IPS-15b (cell line): ENCODE data around the gene GPR142.

Experiments
- H3K27me3 ChIP-seq: one replicate; pipeline ENCODE4 v1.6.1; 2013; ENCODE audit warnings: low read length; ENCODE audit not compliant: control insufficient read depth, insufficient read depth
- H3K36me3 ChIP-seq: one replicate; pipeline ENCODE4 v1.6.1; 2013; ENCODE audit warnings: low read length; ENCODE audit not compliant: control insufficient read depth, insufficient read depth
- H3K4me1 ChIP-seq: one replicate; pipeline ENCODE4 v1.6.1; 2013; ENCODE audit warnings: mild to moderate bottlenecking, low read length; ENCODE audit not compliant: control insufficient read depth, insufficient read depth
- H3K4me3 ChIP-seq: one replicate; pipeline ENCODE4 v1.5.1; 2013; ENCODE audit warnings: low read depth, low read length
- H3K9ac ChIP-seq: one replicate; pipeline ENCODE4 v1.6.1; 2013; ENCODE audit warnings: low read depth, mild to moderate bottlenecking, low read length
- H3K9me3 ChIP-seq: one replicate; pipeline ENCODE4 v1.6.1; 2013; ENCODE audit warnings: mild to moderate bottlenecking, low read length; ENCODE audit not compliant: control insufficient read depth, insufficient read depth

The GPR142 gene

GRCh38 chr17:74367206-74367605 lies at the start of gene GPR142:
TSS of gene GPR142 (plus strand) at chr17:74367506. CDS start at chr17:74369541, 2,035 bp downstream.
- Histone ChIP-seq H3K36me3 (no peaks in the 10 kb centered on the region), H3K4me1 (peaks cover 3% of the 10 kb centered on the region), H3K4me3 (no peak within 1 kb of the TSS), H3K9me3 (no peaks in the 10 kb centered on the region), H3K9ac (no peak within 1 kb of the TSS), H3K27me3 (no peaks in the 10 kb centered on the region)

GRCh38 chr17:74318391-74318790 lies 48.9 kb upstream of the GPR142 start:
- H3K4me1 ChIP-seq, result no peaks in the 10 kb centered on the region
- H3K36me3 ChIP-seq, result no peaks in the 10 kb centered on the region
- no peak overlapping the region for H3K9ac ChIP-seq
- H3K27me3 ChIP-seq, result no peaks in the 10 kb centered on the region
- H3K4me3 ChIP-seq, result no peak overlapping the region
- no peaks in the 10 kb centered on the region for H3K9me3 ChIP-seq

GRCh38 chr17:74324521-74324920 lies 42.8 kb upstream of the GPR142 start:
- H3K9me3 ChIP-seq, result no peaks in the 10 kb centered on the region
- no peak overlapping the region for H3K9ac ChIP-seq
- H3K4me3 ChIP-seq, result no peak overlapping the region

DNA sequence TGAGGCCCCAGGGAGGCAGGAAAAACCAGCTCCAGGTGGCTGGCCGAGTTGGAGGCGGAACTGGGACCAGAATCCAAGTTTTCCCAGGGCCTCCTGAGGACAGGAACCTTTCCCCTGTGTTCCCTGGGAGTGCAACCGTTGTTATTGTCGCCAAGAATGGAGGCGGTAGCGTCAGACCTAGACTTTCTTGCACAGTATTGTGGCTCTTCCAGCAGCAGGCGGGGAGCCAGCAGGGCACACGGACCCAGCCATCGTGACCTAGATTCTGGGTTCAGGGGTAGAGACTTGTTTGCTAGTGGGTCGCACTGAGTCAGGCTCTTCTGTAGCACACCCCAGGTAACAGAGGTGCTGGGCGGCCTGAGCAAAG lies 41.9 kb upstream of the GPR142 start:
- Histone ChIP-seq H3K4me3 (peak overlapping the region; percentile 37), H3K27me3 (peaks cover 24% of the 10 kb centered on the region), H3K9ac (no peak overlapping the region), H3K9me3 (no peaks in the 10 kb centered on the region), H3K36me3 (no peaks in the 10 kb centered on the region), H3K4me1 (peaks cover 6% of the 10 kb centered on the region)

More at GRCh38 chr17:74324521-74324920, 42.8 kb upstream of the GPR142 start:
- H3K36me3 ChIP-seq, result no peaks in the 10 kb centered on the region
- peaks cover 24% of the 10 kb centered on the region for H3K27me3 ChIP-seq
- peaks cover 6% of the 10 kb centered on the region for H3K4me1 ChIP-seq

GRCh38 chr17:74325743-74326379 lies 41.4 kb upstream of the GPR142 start, which contains the start of gene KIF19:
TSS of gene KIF19 (plus strand) at chr17:74326226. CDS start at chr17:74326350, 124 bp downstream.
- Histone ChIP-seq H3K27me3 (peaks cover 24% of the 10 kb centered on the region), H3K36me3 (no peaks in the 10 kb centered on the region), H3K9me3 (no peaks in the 10 kb centered on the region), H3K4me3 (peak within 1 kb of the TSS; percentile 61), H3K4me1 (peaks cover 6% of the 10 kb centered on the region), H3K9ac (no peak within 1 kb of the TSS)

GRCh38 chr17:74326506-74326905 lies 40.8 kb upstream of the GPR142 start:
- Histone ChIP-seq H3K4me1 (peaks cover 6% of the 10 kb centered on the region), H3K36me3 (no peaks in the 10 kb centered on the region), H3K4me3 (peak overlapping the region; percentile 61), H3K9ac (no peak overlapping the region), H3K9me3 (no peaks in the 10 kb centered on the region), H3K27me3 (peaks cover 24% of the 10 kb centered on the region)

- peaks cover 24% of the 10 kb centered on the region for H3K27me3 ChIP-seq
- no peak overlapping the region for H3K9ac ChIP-seq
- no peaks in the 10 kb centered on the region for H3K36me3 ChIP-seq
- H3K4me1 ChIP-seq, result peaks cover 8% of the 10 kb centered on the region
- H3K9me3 ChIP-seq, result no peaks in the 10 kb centered on the region
- no peak overlapping the region for H3K4me3 ChIP-seq
Measured at GRCh38 chr17:74328487-74328886, 38.8 kb upstream of the GPR142 start.

- Histone ChIP-seq H3K36me3 (no peaks in the 10 kb centered on the region), H3K9ac (no peak overlapping the region), H3K4me1 (peaks cover 11% of the 10 kb centered on the region), H3K4me3 (no peak overlapping the region), H3K27me3 (peaks cover 23% of the 10 kb centered on the region), H3K9me3 (no peaks in the 10 kb centered on the region)
Measured at GRCh38 chr17:74329378-74329777, 37.9 kb upstream of the GPR142 start.

DNA sequence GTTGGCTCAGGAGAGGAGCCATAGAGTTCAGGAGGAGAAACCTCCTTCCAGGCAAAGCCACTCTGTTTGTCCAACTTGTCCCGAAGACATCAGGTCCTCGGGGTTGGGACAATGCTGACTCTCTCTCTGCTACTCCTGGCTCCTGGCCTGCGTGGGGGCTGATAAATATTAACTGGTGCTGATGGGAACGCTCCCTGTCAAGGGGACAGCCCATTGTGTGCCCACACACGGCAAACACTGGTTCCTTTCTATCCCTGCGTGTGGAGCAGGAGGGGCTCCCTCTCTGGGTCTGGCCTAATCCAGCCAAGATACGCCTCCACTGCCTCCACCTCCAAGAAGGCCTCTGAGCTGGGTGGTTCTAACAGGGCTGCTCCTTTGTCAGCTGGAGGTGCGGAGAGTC lies 36.9 kb upstream of the GPR142 start:
- Histone ChIP-seq H3K4me3 (no peak overlapping the region), H3K4me1 (peaks cover 20% of the 10 kb centered on the region), H3K9me3 (no peaks in the 10 kb centered on the region), H3K9ac (no peak overlapping the region), H3K36me3 (no peaks in the 10 kb centered on the region), H3K27me3 (peaks cover 12% of the 10 kb centered on the region)

DNA sequence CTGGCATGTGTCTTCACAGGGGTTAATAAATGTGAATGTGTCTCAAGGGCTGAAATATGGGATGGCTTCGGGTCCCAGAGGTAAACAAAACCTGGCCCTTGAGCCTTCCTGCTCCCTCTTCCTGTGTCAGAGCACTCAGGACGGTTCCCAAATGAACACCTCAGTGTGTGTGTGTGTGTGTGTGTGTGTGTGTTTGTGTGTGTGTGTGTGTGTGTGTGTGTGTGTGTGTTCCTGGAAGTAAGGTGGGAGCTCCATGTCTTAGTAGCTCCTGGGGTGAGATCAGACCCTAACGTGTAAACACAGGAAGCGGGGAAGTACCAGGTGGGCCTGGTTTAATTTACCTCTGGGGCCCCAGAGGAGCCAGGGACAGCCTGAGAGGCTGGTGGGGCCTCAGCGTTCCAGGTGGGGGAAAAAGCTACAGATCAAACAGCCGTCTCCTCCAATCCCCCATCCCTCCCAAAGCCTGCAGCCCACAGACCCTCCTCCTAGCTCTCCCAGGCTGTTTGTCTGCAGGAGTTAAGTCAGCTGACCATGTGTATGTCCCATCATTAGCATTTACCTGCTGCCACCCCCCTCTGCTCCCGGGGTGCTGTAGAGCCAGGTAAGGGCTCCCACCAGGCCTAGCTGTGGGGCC lies 35.2 kb upstream of the GPR142 start:
- Histone ChIP-seq H3K36me3 (no peaks in the 10 kb centered on the region), H3K4me3 (no peak overlapping the region), H3K9me3 (no peaks in the 10 kb centered on the region), H3K4me1 (peaks cover 21% of the 10 kb centered on the region), H3K27me3 (peaks cover 2% of the 10 kb centered on the region), H3K9ac (no peak overlapping the region)

GRCh38 chr17:74332763-74333283 lies 34.5 kb upstream of the GPR142 start:
- Histone ChIP-seq H3K4me3 (no peak overlapping the region), H3K27me3 (no peaks in the 10 kb centered on the region), H3K36me3 (no peaks in the 10 kb centered on the region), H3K9ac (no peak overlapping the region), H3K4me1 (peaks cover 21% of the 10 kb centered on the region), H3K9me3 (no peaks in the 10 kb centered on the region)
